Stimulated activated CD8-positive, alpha-beta memory T cell treated with anti-CD3 and anti-CD28 coated beads, Interleukin-7, amount 100 ng/mL, for 24 hours (primary cell): Measurements from ENCODE around the gene LTF.
"Not testable (repeated sequence)": the region's sequence is repeated elsewhere in the genome, so short reads cannot be mapped to it uniquely, and the experiment has no call there.

Experiments used
- DNase-seq: peaks from one replicate; pipeline ENCODE4 v3.0.0-alpha.2; 2020; ENCODE audit warnings: low read depth

The LTF gene

DNA sequence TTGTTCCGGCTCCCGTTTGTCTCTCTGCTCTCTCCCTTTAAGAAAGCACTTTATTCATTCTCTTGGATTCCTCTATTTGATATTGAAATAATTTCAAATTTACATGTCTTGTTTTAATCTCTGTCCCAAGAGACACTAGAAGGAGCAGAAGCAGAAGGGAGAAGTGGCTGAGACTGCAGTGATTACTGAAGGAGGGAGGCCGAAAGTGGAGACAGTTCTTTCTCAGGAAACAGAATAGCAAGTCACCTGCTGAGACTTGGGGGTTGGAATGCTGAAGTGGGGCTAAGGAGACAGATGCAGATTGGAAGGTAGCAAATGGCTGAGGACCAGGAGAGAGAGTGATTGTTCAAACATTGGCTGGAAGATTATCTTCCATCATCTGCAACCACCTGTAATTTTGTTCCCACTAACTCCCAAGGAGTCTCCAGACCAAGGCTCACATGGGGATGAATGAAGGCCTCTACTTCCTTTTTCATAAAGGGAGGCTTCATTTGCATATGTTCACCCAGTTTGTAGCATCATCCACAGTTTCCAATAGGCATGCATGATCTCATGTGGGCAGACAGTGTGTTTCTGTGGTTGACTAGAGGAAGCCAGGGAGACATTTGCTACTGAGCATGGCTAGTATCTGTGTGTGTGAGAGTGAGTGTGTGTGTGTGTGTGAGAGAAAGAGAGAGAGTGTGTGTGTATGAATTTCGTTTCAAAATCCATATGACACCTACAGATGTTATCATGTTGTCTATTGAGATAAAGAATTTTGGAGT lies 24.0 kb downstream of the LTF start:
- DNase-seq = no peak

DNA sequence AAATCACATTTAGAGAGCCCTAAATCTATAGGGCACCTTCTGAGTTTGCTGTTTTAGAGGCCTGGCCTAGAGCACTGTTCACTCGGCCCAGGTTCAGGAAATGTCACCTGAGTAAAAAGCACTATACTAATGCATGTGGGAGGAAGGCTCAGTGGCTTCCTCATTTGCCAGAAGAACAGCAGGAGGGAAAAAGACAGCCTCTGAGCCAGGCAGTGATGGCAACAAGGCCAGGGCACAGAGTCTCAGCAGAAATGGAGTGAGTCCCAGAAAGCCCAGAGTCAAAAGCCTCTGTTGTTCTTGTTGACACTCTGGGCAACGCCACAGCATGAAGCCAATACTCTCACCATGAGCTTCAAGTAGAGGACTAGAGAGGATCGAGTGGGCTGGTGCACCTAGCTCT lies 25.9 kb downstream of the LTF start:
- no peak for DNase-seq

DNA sequence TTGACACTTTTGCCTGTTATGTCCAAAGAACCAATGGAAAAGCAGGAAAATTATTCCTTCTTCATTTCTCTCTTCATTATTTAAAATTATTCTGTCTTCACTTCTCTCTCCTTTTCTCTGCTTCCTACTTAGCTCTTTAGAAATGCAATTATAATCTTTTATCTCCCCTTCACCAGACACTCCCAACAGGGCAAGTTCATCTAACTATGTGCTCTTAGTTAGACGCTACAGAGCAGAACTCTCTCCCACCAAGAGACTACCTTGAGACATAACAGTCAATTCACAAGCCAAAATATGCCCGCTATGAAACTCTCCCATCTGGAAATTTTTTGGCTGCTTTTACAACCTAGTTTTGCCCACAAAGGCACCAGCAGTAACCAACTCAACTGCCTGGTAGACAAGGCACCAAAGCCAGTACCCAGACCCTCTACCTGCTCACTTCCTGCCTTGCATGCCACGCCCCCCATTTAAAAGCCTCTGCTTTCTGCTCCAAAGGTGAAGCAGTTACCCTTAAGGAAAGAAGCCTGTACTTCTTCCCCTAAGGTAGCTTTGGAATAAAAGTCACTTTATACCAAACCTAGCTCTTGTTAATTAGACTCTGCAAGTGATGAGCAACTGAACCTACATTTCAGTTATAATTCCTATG lies 29.5 kb downstream of the LTF start:
- DNase-seq = no peak

DNA sequence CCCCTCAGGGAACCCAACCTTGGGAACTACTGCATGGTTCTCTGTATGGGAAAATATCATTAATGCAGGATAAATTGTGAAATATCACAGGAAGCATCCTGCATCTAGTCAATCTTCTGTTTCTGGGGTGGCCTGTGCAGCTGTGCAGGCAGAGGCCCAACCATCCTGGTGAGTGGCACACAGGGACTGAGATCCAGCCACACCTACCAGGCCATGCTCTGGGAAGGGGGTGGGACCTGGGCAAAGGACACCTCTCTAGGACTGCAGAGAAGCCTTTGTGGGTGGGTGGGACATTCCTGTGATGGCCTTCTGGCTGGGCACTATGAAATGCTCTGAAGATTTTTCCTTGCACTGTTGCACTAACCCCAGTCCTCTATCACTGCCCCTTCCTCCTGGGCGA lies 30.9 kb downstream of the LTF start:
- no peak for DNase-seq

DNA sequence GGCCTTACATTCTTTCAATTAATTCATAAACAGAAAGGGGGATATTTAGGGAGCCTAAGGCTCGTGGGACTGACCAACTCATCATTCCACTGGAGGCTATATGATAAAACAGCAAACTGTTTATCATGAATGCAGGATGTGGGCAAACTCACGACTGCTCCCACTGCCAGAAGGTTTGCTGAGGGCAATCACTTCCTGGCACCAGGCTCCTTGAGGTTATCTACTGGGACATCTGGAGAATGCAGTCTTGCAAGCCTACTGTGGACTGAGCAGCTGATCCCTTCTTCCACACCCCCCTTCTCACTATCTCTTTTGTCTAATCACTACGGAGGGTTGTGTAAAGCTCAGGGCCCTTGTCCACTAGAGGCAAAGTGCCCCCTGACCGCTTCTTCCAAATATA lies 31.6 kb downstream of the LTF start:
- not testable (repeated sequence) for DNase-seq

DNA sequence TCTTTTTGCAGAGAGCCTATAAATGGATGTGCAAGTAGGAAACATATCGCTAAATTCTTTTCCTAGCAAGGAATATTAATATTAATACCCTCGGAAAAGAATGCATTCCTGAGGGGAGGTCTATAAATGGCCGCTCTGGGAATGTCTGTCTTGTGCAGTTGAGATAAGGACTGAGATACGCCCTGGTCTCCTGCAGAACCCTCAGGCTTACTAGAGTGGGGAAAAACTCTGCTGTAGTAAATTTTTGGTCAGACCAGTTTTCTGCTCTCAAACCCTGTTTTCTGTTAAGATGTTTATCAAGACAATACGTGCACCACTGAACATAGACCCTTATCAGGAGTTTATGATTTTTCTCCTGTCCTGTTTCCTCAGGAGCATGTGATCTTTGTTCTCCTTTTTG lies 32.8 kb downstream of the LTF start:
- not testable (repeated sequence) for DNase-seq

DNA sequence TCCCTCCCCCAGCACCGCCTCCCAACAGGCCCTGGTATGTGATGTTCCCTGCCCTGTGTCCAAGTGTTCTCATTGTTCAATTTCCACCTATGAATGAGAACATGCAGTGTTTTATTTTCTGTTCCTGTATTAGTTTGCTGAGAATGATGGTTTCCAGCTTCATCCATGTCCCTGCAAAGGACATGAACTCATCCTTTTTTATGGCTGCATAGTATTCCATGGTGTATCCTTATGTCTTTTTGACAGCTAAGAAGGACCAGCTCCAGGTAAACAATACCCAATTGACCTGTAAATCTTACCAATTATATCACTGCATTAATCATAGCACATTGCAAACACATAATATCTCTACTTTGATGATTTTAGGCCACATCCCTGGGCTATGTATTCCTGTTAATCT lies 33.8 kb downstream of the LTF start:
- DNase-seq = not testable (repeated sequence)

DNA sequence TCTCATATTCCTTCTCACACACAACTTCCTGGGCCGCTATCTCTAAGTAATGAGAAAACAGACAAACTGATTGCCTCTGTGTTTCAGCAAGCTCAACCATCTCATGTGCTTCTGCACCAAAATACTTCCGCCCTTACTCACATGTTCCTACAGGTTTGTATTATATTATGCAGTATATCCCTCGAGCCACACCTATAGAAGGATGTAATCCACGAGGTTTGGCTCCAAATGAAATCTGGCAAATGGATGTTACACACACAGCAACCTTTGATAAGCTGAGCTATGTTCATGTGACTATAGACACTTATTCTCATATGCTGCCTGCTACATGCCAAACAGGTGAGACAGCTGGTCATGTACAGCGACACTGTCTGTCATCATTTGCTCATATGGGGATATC lies 35.0 kb downstream of the LTF start:
- DNase-seq = no peak

DNA sequence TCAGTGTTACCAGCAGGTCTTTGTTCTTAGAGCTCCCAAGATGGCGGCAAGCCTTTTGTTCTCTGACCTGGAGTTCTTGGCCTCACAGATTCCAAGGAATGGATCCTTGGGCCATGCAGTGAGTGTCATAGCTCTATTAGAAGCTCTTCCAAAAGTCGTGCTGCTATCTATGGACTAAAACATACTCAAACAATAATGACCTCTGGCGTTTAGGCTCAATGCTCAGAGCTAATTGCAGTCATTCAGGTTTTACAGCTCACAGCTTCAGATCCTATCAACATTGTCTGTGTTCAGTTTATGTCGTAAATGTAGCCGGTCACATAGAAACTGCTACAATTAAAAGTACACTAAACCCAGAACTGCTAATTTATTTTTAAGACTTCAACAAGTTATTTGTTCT lies 35.5 kb downstream of the LTF start:
- no peak for DNase-seq

DNA sequence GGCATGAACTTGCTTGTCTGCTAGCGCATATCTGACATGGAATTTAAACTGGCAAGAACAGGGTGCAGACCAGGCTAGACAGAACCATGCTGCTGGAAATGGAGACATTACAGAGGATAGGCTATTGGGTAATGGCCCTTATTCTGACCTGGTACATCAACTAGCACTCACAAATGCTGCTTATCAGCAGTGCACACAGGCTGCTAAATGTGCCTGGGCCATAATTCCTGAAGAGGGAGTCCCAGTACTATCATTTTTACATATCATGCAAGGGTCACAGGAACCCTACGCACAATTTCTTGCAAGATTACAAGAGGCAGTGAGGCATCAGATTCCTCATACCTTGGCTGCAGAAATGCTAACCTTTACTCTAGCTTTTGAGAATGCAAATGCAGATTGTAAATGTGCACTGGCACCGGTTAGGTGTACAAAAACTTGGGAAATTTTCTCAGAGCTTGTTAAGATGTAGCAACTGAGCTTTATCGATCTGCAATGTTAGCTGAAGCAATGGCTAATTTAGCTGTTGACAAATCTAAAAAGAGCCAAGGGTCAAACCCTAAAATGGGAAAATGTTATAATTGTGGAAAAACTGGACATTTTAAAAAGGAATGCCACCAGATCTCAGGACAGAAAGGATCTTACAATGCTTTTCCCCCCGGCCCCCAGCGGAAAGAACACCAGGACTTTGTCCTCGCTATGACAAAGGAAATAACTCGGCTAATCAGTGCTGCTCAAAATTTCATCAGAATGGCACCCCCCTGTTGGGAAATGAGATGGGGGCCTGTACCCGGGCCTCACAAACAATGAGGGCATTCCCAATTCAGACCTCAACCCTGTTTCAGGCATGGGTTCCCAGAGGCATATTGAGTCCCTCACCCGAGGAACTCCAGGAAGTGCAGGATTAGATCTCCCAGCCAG lies 36.5 kb downstream of the LTF start:
- no peak for DNase-seq

DNA sequence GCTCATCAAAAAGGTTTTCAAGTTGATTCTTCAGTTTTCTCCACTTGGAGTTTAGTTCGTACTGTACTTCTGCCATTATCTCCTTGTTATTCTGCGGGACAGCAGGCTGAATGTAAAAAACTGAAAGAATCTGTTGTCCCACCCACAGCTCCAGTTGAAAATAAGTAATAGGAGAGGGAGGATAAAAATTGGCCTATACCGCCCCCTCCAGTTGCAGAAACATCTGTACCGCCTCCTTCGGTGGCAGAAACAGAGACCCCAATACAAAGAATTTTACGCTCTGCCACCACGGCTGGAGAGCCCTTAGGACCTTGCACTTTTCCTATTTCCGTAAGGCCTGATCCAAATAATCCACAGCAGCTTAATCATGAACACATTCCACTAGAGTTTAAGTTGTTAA lies 37.3 kb downstream of the LTF start:
- DNase-seq = not testable (repeated sequence)

DNA sequence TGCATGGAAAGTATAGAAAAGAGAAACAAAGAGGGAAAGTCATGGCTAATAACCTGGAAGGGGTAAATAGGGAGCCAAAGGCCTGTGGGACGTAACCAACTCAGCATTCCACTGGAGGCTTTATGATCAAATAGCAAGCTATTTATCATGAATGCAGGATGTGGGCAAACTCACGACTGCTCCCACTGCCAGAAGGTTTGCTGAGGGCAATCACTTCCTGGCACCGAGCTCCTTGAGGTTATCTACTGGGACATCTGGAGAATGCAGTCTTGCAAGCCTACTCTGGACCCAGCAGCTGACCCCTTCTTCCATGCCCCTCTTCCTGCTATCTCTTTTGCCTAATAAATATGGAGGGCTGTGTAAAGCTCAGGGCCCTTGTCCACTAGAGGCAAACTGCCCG lies 38.2 kb downstream of the LTF start:
- DNase-seq = not testable (repeated sequence)

DNA sequence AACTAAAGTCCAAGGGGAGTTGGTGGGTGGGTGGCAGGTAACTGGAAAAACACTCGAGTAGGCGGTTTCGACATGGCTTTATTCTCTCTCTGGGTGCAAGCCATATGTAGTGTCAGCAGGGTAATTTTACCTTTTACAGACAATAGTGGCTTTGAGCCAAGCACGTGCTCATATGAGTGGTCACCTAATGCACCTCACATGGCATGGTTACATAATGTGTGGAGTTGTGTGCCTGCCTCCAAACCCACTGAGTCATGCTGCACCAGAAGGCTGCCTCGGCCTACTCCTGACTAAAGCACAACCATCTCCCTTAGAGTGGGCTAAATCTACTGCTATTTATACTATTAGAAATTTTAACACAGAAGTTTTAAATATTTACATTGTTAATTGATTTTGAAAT lies 41.1 kb downstream of the LTF start:
- DNase-seq = no peak

DNA sequence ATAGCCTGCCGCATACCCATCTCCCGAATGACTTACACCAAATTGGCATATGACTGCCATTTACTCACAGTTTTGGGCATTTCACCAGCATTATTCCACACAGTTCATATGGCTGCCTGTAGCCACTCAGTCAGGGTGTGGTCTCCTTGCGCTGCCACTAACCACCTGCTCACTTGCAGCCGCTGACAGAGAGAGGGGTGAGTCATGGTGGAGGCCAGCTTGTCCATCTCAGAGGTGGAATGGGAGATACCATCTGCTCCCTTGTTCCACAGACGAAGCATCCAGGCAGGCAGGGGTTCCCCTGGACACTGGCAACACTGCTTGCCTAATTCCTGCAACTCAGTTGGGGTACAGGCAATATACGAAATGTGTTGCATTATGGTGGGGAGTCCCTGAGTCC lies 42.1 kb downstream of the LTF start:
- no peak for DNase-seq

DNA sequence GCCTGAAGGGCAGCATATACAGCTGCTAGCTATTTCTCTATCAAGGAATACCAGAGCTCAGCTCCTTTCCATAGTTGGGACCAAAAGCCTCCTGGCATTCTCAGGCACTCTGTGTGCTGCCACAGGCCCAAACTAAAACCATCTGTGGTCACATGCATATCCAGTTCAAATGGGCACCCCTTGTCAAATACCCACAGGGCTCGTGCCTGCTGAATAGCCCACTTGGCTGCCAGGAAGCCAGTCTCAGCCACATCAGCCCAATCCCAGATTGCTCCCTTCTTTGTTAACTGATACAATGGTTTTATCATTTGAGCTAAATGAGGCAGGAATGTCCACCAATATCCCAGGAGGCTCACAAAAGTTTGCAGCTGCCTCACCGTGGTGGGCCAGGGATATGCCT lies 43.8 kb downstream of the LTF start:
- no peak for DNase-seq

DNA sequence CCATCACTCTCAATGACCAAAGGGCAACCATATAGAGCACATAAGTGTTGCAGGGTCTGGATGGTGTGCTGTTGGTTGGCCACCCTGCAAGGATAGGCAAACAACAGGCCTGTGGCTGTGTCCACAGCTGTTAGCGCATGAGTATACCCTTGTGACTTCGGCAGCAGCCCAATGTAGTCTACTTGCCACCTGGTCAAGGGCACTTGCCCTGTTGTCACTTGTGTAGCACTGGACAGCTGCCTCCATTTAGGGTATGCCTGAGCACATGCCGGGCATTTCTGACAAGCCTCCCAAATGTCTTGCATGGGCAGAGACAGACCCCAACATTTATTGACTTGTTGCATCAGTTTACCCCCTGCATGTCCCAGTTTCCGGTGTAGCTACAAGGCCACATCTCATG lies 44.9 kb downstream of the LTF start:
- no peak for DNase-seq

DNA sequence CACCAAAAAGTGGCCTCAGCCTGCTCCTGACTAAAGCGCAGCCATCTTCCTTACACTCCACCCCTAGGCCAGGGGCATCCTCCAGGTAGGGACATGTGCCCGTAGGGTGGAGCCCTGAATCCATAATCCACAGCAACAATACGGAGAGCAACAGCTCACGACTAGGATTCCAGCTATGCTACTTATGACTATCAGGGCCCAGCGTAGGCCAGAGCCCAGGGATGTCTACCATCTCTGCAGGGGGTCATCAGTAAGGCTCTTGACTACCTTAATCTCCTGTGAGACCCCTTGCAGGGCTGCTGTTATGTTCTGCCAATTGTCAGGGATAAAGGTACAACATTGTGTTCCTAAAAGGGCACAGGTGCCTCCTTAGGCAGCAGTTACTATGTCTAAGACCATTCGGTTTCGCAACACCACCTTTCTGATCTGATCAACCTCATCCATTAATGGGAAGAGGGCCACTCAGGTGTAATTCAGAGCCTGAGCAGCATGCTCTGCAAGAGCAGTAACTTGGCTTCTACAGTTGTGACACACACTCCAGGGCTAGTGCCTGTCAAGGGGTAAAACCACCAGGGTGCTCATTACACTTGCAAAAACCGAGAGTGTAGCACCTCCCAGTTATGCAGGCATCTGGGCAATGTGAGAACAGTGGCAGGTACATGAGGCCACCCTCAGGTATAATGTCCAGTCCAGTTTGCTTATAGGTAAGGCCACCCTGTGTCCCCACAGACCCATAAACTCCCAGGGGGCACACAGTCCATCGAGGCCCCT lies 46.7 kb downstream of the LTF start:
- no peak for DNase-seq

DNA sequence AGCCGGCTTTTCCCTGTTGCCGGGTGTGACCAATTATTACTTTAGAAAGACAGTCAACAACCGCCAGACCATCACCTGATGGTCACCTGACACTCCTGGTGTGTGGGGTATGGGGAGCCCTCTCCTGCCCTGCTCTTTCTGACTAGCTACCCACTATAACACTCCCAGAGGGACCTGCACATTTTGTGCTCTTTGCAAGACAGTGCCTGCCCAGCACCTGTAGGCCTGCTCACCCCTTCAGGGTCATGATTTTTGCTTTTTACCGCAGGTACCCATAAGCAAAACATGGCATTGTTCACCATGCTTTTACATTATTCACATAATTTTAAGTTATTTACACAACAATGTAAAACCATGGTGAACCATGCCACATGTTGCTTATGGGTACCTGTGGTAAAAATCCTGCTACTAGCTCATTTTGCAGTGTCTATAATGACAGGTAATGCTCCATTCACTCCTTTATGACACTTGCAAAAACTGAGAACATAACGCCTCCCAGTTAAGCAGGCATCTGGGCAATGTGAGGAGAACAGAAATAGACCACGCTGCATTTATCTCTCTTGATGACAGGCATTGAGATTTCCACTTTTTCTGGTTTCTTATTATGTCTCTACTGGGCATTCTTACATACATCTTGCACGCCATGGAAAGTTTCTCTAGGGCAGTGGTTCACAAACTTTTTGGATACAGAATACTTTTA lies 47.7 kb downstream of the LTF start:
- no peak for DNase-seq

DNA sequence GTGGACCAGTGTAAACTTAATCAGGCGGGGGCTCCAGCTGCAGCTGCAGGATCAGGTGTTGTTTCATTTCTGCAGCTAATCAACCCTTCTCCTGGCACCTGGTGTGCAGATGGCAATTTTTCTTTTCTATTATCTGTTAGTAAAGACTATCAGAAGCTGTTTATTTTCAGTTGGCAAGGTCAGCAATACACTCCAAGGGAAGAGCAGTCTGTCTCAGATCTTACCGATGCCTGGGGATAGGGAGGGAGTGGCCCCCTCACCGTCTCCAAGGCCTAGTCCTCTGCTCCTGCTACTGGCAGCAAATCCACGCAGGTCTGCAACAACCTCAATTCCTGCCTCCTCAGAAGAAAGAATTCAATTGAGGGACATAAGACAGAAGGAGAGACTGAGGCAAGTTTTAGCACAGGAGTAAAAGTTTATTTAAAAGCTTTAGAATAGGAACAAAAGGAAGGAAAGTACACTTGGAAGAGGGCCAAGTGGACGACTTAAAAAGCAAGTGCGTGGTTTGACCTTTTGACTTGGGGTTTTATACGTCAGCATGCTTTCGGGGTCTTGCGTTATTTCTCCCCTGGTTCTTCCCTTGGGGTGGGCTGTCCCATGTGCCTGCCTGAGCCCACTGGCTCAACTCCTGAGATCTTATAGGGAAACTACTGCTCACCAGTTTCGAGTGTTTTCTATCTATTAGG lies 48.4 kb downstream of the LTF start:
- no peak for DNase-seq

DNA sequence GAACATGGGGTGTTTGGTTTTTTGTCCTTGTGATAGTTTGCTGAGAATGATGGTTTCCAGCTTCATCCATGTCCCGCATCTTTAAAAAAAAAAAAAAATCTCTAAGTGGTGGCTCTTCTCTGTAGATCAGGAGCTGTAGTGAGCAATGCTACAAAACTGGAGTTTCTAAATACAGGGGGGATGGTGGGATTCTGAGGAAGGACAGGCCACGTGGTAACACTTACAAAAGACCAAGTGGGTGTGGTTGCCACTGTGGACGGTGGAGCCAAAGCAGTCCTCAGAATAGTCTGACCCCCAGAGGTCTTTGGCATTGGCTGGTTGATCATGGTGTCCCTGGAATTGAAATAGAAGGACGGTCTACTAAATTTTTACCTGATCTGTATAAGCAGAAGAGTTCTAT lies 50.0 kb downstream of the LTF start:
- no peak for DNase-seq

DNA sequence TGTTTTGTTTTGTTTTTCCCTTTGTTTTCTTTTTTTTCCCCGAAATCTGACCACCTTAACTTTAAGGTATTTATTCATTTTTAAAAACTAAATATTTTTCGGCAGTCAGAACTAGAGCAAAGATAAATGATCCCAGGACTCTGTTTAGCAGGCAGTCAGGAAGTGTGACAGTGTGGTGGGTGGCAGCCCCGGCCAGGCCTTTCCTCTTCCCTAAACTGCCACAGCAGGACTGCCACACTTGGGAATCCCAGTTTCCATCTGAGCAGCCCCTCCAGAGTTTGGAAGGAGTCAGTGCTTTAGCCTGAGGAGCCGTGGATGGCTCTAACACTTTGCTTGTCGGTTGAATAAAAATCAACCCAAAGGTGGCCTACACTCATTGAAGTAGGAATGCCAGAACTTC lies 50.8 kb downstream of the LTF start:
- DNase-seq = no peak
